SJSA1 (cell line): ENCODE data around the gene TINAGL1. TPM values are rescaled to one million over a fixed set of nuclear protein-coding genes. Genes with fewer than 3 reads are reported as not detected.
A peak's percentile ranks its signal among the peaks of the same experiment; 100 is the strongest.

Experiments
- DNase-seq, 2 experiments: peaks; one replicate each; pipeline ENCODE4 v3.0.0-alpha.2; 2015 to 2020; ENCODE audit warnings: low spot score in 2 of 2, low read depth in 1 of 2
- H3K27ac ChIP-seq: fragments of 250-450 bp; sonication (Bioruptor Pico); 2 replicates; pipeline ENCODE4 v1.5.1; 2020; ENCODE audit warnings: mild to moderate bottlenecking, moderate library complexity
- H3K27me3 ChIP-seq: fragments of 250-450 bp; sonication (Bioruptor Pico); replicated peaks from 2 replicates; pipeline ENCODE4 v1.5.1; 2020; ENCODE audit warnings: mild to moderate bottlenecking, moderate library complexity
- H3K36me3 ChIP-seq: fragments of 250-450 bp; sonication (Bioruptor Pico); 2 replicates; pipeline ENCODE4 v1.5.1; 2020; ENCODE audit warnings: mild to moderate bottlenecking
- H3K4me1 ChIP-seq: fragments of 250-450 bp; sonication (Bioruptor Pico); replicated peaks from 2 replicates; pipeline ENCODE4 v1.6.1; 2021; ENCODE audit warnings: mild to moderate bottlenecking
- H3K4me3 ChIP-seq: fragments of 250-450 bp; sonication (Bioruptor Pico); 2 replicates; pipeline ENCODE4 v1.5.1; 2020; ENCODE audit warnings: mild to moderate bottlenecking
- H3K9me3 ChIP-seq: fragments of 250-450 bp; sonication (Bioruptor Pico); replicated peaks from 2 replicates; pipeline ENCODE4 v1.5.1; 2020; ENCODE audit warnings: mild to moderate bottlenecking
- total RNA-seq: library from RNA; depleted of rRNA; stranded (reverse); fragments of >200 nt; shearing (Covaris generic); gene quantifications from 2 replicates; pipeline ENCODE4 v1.2.3, GENCODE V29; 2014

TINAGL1 gene
- total RNA-seq, 1 experiment from 2014 or later: 14.9 TPM

GRCh38 chr1:31572323-31573104 is 3.8 kb upstream of the TINAGL1 start:
- H3K4me1 ChIP-seq: peaks cover 61% of the 10 kb centered on the region
- no peaks in the 10 kb centered on the region for H3K9me3 ChIP-seq
- DNase-seq: peak in 1 of 2 experiments; percentile 35
- no peak overlapping the region for H3K27ac ChIP-seq
- H3K36me3 ChIP-seq: no peaks in the 10 kb centered on the region
- H3K27me3 ChIP-seq: no peaks in the 10 kb centered on the region
- H3K4me3 ChIP-seq: no peak overlapping the region

- Histone ChIP-seq H3K4me1 (peaks cover 59% of the 10 kb centered on the region), H3K36me3 (no peaks in the 10 kb centered on the region), H3K27ac (no peak overlapping the region; the same call in 1 of the 2 replicates), H3K9me3 (no peaks in the 10 kb centered on the region), H3K4me3 (no peak overlapping the region), H3K27me3 (no peaks in the 10 kb centered on the region)
- peak in 1 of 2 experiments; percentile 41 for DNase-seq
These were observed 3.1 kb upstream of the TINAGL1 start for GRCh38 chr1:31573261-31573660.

GRCh38 chr1:31574749-31575368 is 1.5 kb upstream of the TINAGL1 start:
- peaks cover 55% of the 10 kb centered on the region for H3K4me1 ChIP-seq
- peak in 1 of 2 experiments; percentile 43 for DNase-seq
- no peaks in the 10 kb centered on the region for H3K9me3 ChIP-seq
- H3K4me3 ChIP-seq: no peak overlapping the region
- H3K27me3 ChIP-seq: no peaks in the 10 kb centered on the region
- H3K27ac ChIP-seq: 0 out of 2 replicates have a peak overlapping the region, but pooled peaks have one; percentile 13
- H3K36me3 ChIP-seq: no peaks in the 10 kb centered on the region

- Histone ChIP-seq H3K9me3 (no peaks in the 10 kb centered on the region), H3K27ac (peak overlapping the region; percentile 15; the same call in 1 of the 2 replicates), H3K27me3 (no peaks in the 10 kb centered on the region), H3K36me3 (no peaks in the 10 kb centered on the region), H3K4me1 (peaks cover 55% of the 10 kb centered on the region), H3K4me3 (no peak overlapping the region)
- peak; percentile 35 to 49 for DNase-seq
These were observed 760 bp upstream of the TINAGL1 start for GRCh38 chr1:31575369-31576140.

GRCh38 chr1:31576743-31577455 is 584 bp downstream of the TINAGL1 start:
- no peaks in the 10 kb centered on the region for H3K36me3 ChIP-seq
- peak overlapping the region; percentile 15 for H3K27ac ChIP-seq
- H3K9me3 ChIP-seq: no peaks in the 10 kb centered on the region
- H3K4me1 ChIP-seq: peaks cover 61% of the 10 kb centered on the region
- peak in 1 of 2 experiments; percentile 41 for DNase-seq
- H3K4me3 ChIP-seq: peak overlapping the region; percentile 31
- H3K27me3 ChIP-seq: no peaks in the 10 kb centered on the region

- Histone ChIP-seq H3K4me3 (no peak overlapping the region), H3K4me1 (peaks cover 61% of the 10 kb centered on the region)
These were observed 1.3 kb downstream of the TINAGL1 start for GRCh38 chr1:31577515-31578192.

GRCh38 chr1:31579374-31579773 is 3.1 kb downstream of the TINAGL1 start:
- H3K4me1 ChIP-seq: peaks cover 48% of the 10 kb centered on the region
- no peaks in the 10 kb centered on the region for H3K27me3 ChIP-seq
- H3K9me3 ChIP-seq: no peaks in the 10 kb centered on the region
- no peaks in the 10 kb centered on the region for H3K36me3 ChIP-seq
- no peak overlapping the region for H3K4me3 ChIP-seq
- H3K27ac ChIP-seq: no peak overlapping the region
- peak in 1 of 2 experiments; percentile 39 for DNase-seq

More at GRCh38 chr1:31577515-31578192, 1.3 kb downstream of the TINAGL1 start:
- Histone ChIP-seq H3K27ac (no peak overlapping the region), H3K27me3 (no peaks in the 10 kb centered on the region), H3K9me3 (no peaks in the 10 kb centered on the region), H3K36me3 (no peaks in the 10 kb centered on the region)
- peak; percentile 25 to 41 for DNase-seq

- DNase-seq: no peak
- H3K4me1 ChIP-seq: peaks cover 37% of the 10 kb centered on the region
- no peaks in the 10 kb centered on the region for H3K9me3 ChIP-seq
- H3K27ac ChIP-seq: no peak overlapping the region
- no peak overlapping the region for H3K4me3 ChIP-seq
- no peaks in the 10 kb centered on the region for H3K36me3 ChIP-seq
- H3K27me3 ChIP-seq: no peaks in the 10 kb centered on the region
These were observed 4.2 kb downstream of the TINAGL1 start for GRCh38 chr1:31580513-31580870.

- Histone ChIP-seq H3K4me3 (no peak overlapping the region), H3K27me3 (no peaks in the 10 kb centered on the region), H3K36me3 (no peaks in the 10 kb centered on the region), H3K9me3 (no peaks in the 10 kb centered on the region), H3K27ac (no peak overlapping the region), H3K4me1 (peaks cover 31% of the 10 kb centered on the region)
- no peak for DNase-seq
These were observed 4.7 kb downstream of the TINAGL1 start for GRCh38 chr1:31580891-31581603.

DNA sequence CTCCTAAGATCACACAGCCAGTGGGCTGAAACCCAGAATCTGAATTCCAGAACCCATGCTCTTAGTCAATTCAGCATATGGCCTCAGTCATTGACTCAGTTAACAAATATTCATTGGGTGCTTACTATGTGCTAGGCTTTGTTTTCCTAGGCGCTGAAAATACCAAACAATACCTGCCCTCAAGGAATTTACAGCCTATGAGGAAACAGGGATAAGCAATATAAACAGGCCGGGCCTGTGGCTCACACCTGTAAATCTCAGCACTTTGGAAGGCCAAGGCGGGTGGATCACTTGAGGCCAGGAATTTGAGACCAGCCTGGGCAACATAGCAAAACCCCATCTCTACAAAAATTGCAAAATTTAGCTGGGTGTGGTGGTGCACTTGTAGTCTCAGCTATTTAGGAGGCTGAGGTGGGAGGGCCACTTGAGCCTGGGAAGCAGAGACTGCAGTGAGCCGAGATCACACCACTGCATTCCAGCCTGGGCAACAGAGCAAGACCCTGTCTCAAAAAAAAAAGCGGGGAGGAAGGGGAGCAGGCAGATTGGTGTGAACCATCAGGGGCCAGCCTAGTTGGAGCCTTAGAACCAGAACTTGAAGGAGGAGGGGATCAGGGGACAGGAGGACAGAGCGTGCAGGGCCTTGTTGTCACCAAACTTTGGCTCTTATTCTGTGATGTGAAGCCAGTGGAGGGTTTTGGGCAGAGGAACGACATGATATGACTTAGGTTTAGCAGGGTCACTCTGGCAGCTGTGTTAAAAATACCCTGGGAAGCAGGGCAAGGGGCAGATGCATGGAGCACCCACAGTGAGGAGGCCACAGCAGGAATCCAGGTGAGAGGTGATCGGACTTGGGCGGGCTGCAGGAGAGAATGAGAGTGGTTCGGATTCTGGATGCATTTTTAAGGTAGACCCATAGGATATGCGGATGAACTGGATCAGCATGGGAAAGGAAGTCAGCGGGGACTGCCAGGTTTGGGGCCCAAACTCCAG is 5.8 kb downstream of the TINAGL1 start:
- Histone ChIP-seq H3K27ac (no peak overlapping the region), H3K4me3 (no peak overlapping the region), H3K27me3 (no peaks in the 10 kb centered on the region), H3K36me3 (no peaks in the 10 kb centered on the region), H3K9me3 (no peaks in the 10 kb centered on the region), H3K4me1 (peaks cover 21% of the 10 kb centered on the region)
- no peak for DNase-seq

DNA sequence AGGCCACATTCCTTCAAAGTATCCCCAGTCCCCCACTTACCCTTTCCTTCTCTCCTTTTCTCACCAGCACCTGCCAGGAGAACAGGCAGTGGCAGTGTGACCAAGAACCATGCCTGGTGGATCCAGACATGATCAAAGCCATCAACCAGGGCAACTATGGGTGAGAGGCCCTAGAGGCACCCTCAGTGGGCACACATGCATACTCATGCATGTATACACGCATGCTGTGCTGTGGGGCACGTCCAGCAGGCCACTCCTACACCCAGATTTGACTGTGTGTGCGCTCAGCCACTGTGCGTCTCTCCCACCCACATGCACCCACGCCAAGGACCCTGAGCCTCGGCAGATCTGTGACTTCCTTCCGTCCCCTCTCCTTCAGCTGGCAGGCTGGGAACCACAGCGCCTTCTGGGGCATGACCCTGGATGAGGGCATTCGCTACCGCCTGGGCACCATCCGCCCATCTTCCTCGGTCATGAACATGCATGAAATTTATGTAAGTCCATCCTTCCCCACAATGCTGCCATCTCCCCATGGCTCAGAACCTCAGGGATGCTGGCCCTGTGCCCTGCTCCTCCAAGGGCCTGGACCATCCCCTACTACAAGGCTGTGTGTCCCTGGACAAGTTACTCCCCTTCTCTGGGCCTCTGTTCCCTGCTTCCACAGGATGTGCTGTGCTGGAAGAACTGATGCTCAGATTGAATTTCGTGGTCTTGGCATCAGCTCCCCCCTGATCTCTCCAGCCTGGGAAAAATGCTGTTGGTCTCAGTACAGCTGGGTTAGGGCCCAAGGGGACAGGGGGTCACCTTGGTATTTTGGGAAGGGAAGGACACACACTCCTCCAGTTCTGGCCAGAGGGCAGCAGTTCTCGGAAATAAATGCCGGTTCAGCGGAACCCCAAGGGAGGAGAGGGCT is 7.0 kb downstream of the TINAGL1 start:
- Histone ChIP-seq H3K4me1 (peaks cover 22% of the 10 kb centered on the region), H3K9me3 (no peaks in the 10 kb centered on the region), H3K27me3 (no peaks in the 10 kb centered on the region), H3K36me3 (no peaks in the 10 kb centered on the region), H3K27ac (no peak overlapping the region), H3K4me3 (no peak overlapping the region)
- no peak for DNase-seq
